ENCODE results near the gene RRP1. TPM values are rescaled to one million over a fixed set of nuclear protein-coding genes. Genes with fewer than 3 reads are reported as not detected.
"Not testable (repeated sequence)": the region's sequence is repeated elsewhere in the genome, so short reads cannot be mapped to it uniquely, and the experiment has no call there.

RRP1 gene
- total RNA-seq, 2 donors from 2014 or later, result 5.7 to 10.0 TPM

GRCh38 chr21:43818685-43819084 lies 29.3 kb downstream of the RRP1 start:
- DNase-seq (ENCODE audit: low spot score), result no peak

GRCh38 chr21:43819511-43820405 lies 30.4 kb downstream of the RRP1 start:
- no peaks in the 10 kb centered on the region for H3K27me3 ChIP-seq
- H3K36me3 ChIP-seq, result no peaks in the 10 kb centered on the region
- no peak for DNase-seq (ENCODE audit: low spot score)
- TF ChIP-seq CTCF (IDR thresholded peaks at IDR 0.05), result no peak
- no peaks in the 10 kb centered on the region for H3K4me1 ChIP-seq
- no peak overlapping the region for H3K4me3 ChIP-seq
- H3K27ac ChIP-seq, result no peak overlapping the region
- H3K9me3 ChIP-seq, result peaks cover 0 to 6% of the 10 kb centered on the region in 2 donors

More at GRCh38 chr21:43818685-43819084, 29.3 kb downstream of the RRP1 start:
- peaks cover 0 to 6% of the 10 kb centered on the region in 2 donors for H3K9me3 ChIP-seq
- H3K36me3 ChIP-seq, result no peaks in the 10 kb centered on the region
- no peaks in the 10 kb centered on the region for H3K27me3 ChIP-seq
- H3K4me1 ChIP-seq, result no peaks in the 10 kb centered on the region
- no peak overlapping the region for H3K27ac ChIP-seq
- H3K4me3 ChIP-seq, result no peak overlapping the region
- TF ChIP-seq CTCF (IDR thresholded peaks at IDR 0.05), result no peak

GRCh38 chr21:43820466-43820865 lies 31.1 kb downstream of the RRP1 start:
- Histone ChIP-seq H3K27me3 (no peaks in the 10 kb centered on the region), H3K4me3 (no peak overlapping the region), H3K27ac (no peak overlapping the region), H3K9me3 (peaks cover 0 to 6% of the 10 kb centered on the region in 2 donors), H3K4me1 (no peaks in the 10 kb centered on the region), H3K36me3 (no peaks in the 10 kb centered on the region)
- TF ChIP-seq CTCF (IDR thresholded peaks at IDR 0.05), result no peak
- no peak for DNase-seq (ENCODE audit: low spot score)

- not testable (repeated sequence) for H3K36me3 ChIP-seq; H3K9me3 ChIP-seq; H3K4me3 ChIP-seq; H3K27ac ChIP-seq; DNase-seq (ENCODE audit: low spot score); H3K27me3 ChIP-seq; H3K4me1 ChIP-seq
Observed at GRCh38 chr21:43822166-43822565, 32.8 kb downstream of the RRP1 start.

GRCh38 chr21:43822741-43823140 lies 33.4 kb downstream of the RRP1 start:
- H3K27me3 ChIP-seq; H3K36me3 ChIP-seq; DNase-seq (ENCODE audit: low spot score); H3K9me3 ChIP-seq; H3K4me3 ChIP-seq; H3K27ac ChIP-seq; H3K4me1 ChIP-seq: not testable (repeated sequence)

- no peak overlapping the region for H3K4me3 ChIP-seq
- DNase-seq (ENCODE audit: low spot score), result no peak
- H3K36me3 ChIP-seq, result no peaks in the 10 kb centered on the region
- H3K9me3 ChIP-seq, result no peaks in the 10 kb centered on the region
- H3K27ac ChIP-seq, result no peak overlapping the region
- H3K4me1 ChIP-seq, result no peaks in the 10 kb centered on the region
- TF ChIP-seq CTCF (IDR thresholded peaks at IDR 0.05), result no peak
- H3K27me3 ChIP-seq, result no peaks in the 10 kb centered on the region
Observed at GRCh38 chr21:43824333-43825241, 35.2 kb downstream of the RRP1 start.
